Measurements from ENCODE around the gene CPM. TPM values are rescaled to one million over a fixed set of nuclear protein-coding genes. Genes with fewer than 3 reads are reported as not detected.

Gene CPM
- total RNA-seq, 1 experiment from 2014 or later = 27.0 TPM

GRCh38 chr12:68878283-68878682, 54.7 kb downstream of the CPM start:
- DNase-seq (ENCODE audit: low read depth) = no peak

- no peak for DNase-seq (ENCODE audit: low read depth)
Observed at GRCh38 chr12:68877583-68877982, 55.4 kb downstream of the CPM start.

- DNase-seq (ENCODE audit: low read depth) = no peak
Observed at GRCh38 chr12:68876461-68876860, 56.5 kb downstream of the CPM start.

GRCh38 chr12:68873316-68873715, 59.7 kb downstream of the CPM start:
- no peak for DNase-seq (ENCODE audit: low read depth)

GRCh38 chr12:68871921-68872320, 61.0 kb downstream of the CPM start:
- peak; percentile 28 for DNase-seq (ENCODE audit: low read depth)

GRCh38 chr12:68871396-68871795, 61.6 kb downstream of the CPM start:
- DNase-seq (ENCODE audit: low read depth) = no peak

GRCh38 chr12:68870443-68870842, 62.5 kb downstream of the CPM start:
- no peak for DNase-seq (ENCODE audit: low read depth)

- DNase-seq (ENCODE audit: low read depth) = no peak
Observed at GRCh38 chr12:68870011-68870410, 63.0 kb downstream of the CPM start.

GRCh38 chr12:68868043-68868790, 64.8 kb downstream of the CPM start:
- DNase-seq (ENCODE audit: low read depth) = no peak

GRCh38 chr12:68867606-68868005, 65.4 kb downstream of the CPM start:
- DNase-seq (ENCODE audit: low read depth) = no peak

GRCh38 chr12:68866950-68867349, 66.0 kb downstream of the CPM start:
- DNase-seq (ENCODE audit: low read depth) = no peak

- DNase-seq (ENCODE audit: low read depth) = no peak
Observed at GRCh38 chr12:68865399-68866164, 67.4 kb downstream of the CPM start.

- no peak for DNase-seq (ENCODE audit: low read depth)
Observed at GRCh38 chr12:68864604-68865003, 68.4 kb downstream of the CPM start.

- peak; percentile 41 for DNase-seq (ENCODE audit: low read depth)
Observed at GRCh38 chr12:68863886-68864454, 69.0 kb downstream of the CPM start.

GRCh38 chr12:68863109-68863770, 69.7 kb downstream of the CPM start:
- DNase-seq (ENCODE audit: low read depth) = no peak

GRCh38 chr12:68861890-68862289, 71.1 kb downstream of the CPM start:
- DNase-seq (ENCODE audit: low read depth) = no peak

GRCh38 chr12:68856510-68856909, 76.5 kb downstream of the CPM start:
- no peak for DNase-seq (ENCODE audit: low read depth)

- DNase-seq (ENCODE audit: low read depth) = no peak
Observed at GRCh38 chr12:68855771-68856170, 77.2 kb downstream of the CPM start.

- DNase-seq (ENCODE audit: low read depth) = no peak
Observed at GRCh38 chr12:68855111-68855510, 77.9 kb downstream of the CPM start.

- DNase-seq (ENCODE audit: low read depth) = no peak
Observed at GRCh38 chr12:68854554-68854953, 78.4 kb downstream of the CPM start.

GRCh38 chr12:68854078-68854468, 78.9 kb downstream of the CPM start:
- DNase-seq (ENCODE audit: low read depth) = no peak

GRCh38 chr12:68853396-68854077, 79.4 kb downstream of the CPM start:
- DNase-seq (ENCODE audit: low read depth) = no peak

Data from Daoy (cell line).